ENCODE data around the gene RMC1.

GRCh38 chr18:23503038-23503962, at the start of gene RMC1:
- TF ChIP-seq EZH2 (IDR thresholded peaks at IDR 0.05) = no peak
- TF ChIP-seq POLR2AphosphoS5 (IDR thresholded peaks at IDR 0.05; ENCODE audit: borderline replicate concordance, low read depth, low read length) = peak; percentile 91

Data from SK-N-MC (cell line).